Common myeloid progenitor, CD34-positive (primary cell): ENCODE results near the gene SLC39A9.

ENCODE experiments used
- CTCF ChIA-PET: fragments of 350-600 bp; sonication (Branson Sonifier 250); formaldehyde crosslinking; loops from one replicate; lab custom pipeline; 2021; ENCODE audit warnings: antibody characterized with exemption; lab: Charles Lee
- POLR2A ChIA-PET: fragments of 350-600 bp; sonication (Branson Sonifier 250); formaldehyde crosslinking; loops from one replicate; lab custom pipeline; 2021; ENCODE audit warnings: antibody characterized with exemption; lab: Charles Lee
- DNase-seq, 3 donors: peaks; one replicate each; pipeline versions ENCODE4 v3.0.0 to v3.0.0-alpha.2; 2013
- H3K27ac ChIP-seq, 2 experiments: 1 replicate in 1 of 2; 2 replicates in 1 of 2; pipeline ENCODE4 v1.7.0; 2013; ENCODE audit warnings: inconsistent platforms in 2 of 2, low read length in 2 of 2, mild to moderate bottlenecking in 2 of 2, low read depth in 1 of 2, moderate library complexity in 1 of 2; ENCODE audit not compliant: severe bottlenecking in 2 of 2, insufficient read depth in 1 of 2, poor library complexity in 1 of 2
- H3K27me3 ChIP-seq, 5 experiments: replicated peaks in 2 of 5; 1 replicate in 3 of 5; 2 replicates in 2 of 5; pipeline versions ENCODE4 v1.6.1 to v1.7.0; 2013; ENCODE audit warnings: low read length in 4 of 5, mild to moderate bottlenecking in 2 of 5, moderate library complexity in 2 of 5, inconsistent platforms in 1 of 5; ENCODE audit not compliant: insufficient read depth in 5 of 5, control insufficient read depth in 4 of 5
- H3K36me3 ChIP-seq, 4 experiments: 1 replicate in 2 of 4; 2 replicates in 2 of 4; pipeline versions ENCODE4 v1.6.1 to v1.7.0; 2013; ENCODE audit warnings: low read length in 3 of 4, control low read depth in 1 of 4, mild to moderate bottlenecking in 1 of 4; ENCODE audit not compliant: control insufficient read depth in 4 of 4, insufficient read depth in 4 of 4
- H3K4me1 ChIP-seq, 4 experiments: 1 replicate in 3 of 4; 2 replicates in 1 of 4; pipeline versions ENCODE4 v1.6.1 to v1.7.1; 2013; ENCODE audit warnings: low read length in 3 of 4, mild to moderate bottlenecking in 3 of 4, control low read depth in 1 of 4, inconsistent platforms in 1 of 4, moderate library complexity in 1 of 4; ENCODE audit not compliant: control insufficient read depth in 4 of 4, insufficient read depth in 4 of 4; ENCODE audit errors: control extremely low read depth in 1 of 4
- H3K4me3 ChIP-seq, 7 experiments: 1 replicate in 4 of 7; 2 replicates in 3 of 7; pipeline versions ENCODE4 v1.5.1 to v1.7.0; 2013; ENCODE audit warnings: mild to moderate bottlenecking in 7 of 7, low read length in 6 of 7, moderate library complexity in 6 of 7, inconsistent platforms in 2 of 7, low read depth in 2 of 7, control low read depth in 1 of 7; ENCODE audit not compliant: insufficient read depth in 4 of 7, control insufficient read depth in 1 of 7; ENCODE audit errors: extremely low read depth in 1 of 7
- H3K9me3 ChIP-seq, 5 experiments: 1 replicate in 4 of 5; 2 replicates in 1 of 5; pipeline versions ENCODE4 v1.6.1 to v1.7.1; 2013; ENCODE audit warnings: low read length in 4 of 5, mild to moderate bottlenecking in 2 of 5, inconsistent platforms in 1 of 5, low read depth in 1 of 5, moderate library complexity in 1 of 5; ENCODE audit not compliant: control insufficient read depth in 4 of 5, insufficient read depth in 2 of 5; ENCODE audit errors: control extremely low read depth in 1 of 5
- WGBS: methylation state at CpG from one replicate; pipeline ENCODE4 v1.1.5; 2013; ENCODE audit not compliant: insufficient coverage; 5-methylcytosine and 5-hydroxymethylcytosine counted together

The SLC39A9 gene

DNA sequence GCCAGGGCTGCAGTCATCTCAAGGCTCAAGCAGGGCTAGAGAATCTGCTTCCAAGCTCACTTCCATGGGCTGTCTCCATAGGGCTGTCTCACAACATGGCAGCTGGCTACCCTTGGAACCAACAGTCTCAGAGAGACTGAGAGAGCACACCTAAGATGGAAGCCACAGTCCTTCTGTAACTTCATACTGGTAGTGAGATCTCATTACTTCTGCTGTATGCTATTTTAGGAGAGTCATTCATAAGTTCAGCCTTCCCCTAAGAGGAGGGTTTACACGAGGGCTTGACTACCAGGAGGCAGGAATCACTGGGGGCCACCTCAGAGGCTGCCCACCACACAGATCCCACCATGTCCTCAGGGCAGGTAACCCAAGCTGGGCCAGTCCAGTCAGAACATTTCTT lies 30.1 kb upstream of the SLC39A9 start:
- Histone ChIP-seq H3K4me3 (no peak overlapping the region), H3K27me3 (no peaks in the 10 kb centered on the region), H3K36me3 (peaks cover 0 to 4% (median 2%) of the 10 kb centered on the region in 4 experiments), H3K4me1 (no peaks in the 10 kb centered on the region), H3K9me3 (no peaks in the 10 kb centered on the region), H3K27ac (no peak overlapping the region)
- POLR2A ChIA-PET, result no interaction called here
- CTCF ChIA-PET, result interaction anchor here (0.7 to 1.4 kb wide), 3 partner anchors 12 to 91 kb away, joined by 3 to 5 read pairs (median 4); no protein-coding TSS in a partner anchor
- WGBS, result 100% methylated on average over 1 of the region's 1 CpG
- no peak for DNase-seq

- CTCF ChIA-PET, result interaction anchor here (1.4 kb wide), 1 partner anchor 11 kb away, joined by 6 read pairs; no protein-coding TSS in a partner anchor
- peaks cover 2 to 12% (median 5%) of the 10 kb centered on the region in 4 experiments for H3K36me3 ChIP-seq
- no peaks in the 10 kb centered on the region for H3K4me1 ChIP-seq
- H3K9me3 ChIP-seq, result peaks cover 0 to 6% (median 0%) of the 10 kb centered on the region in 5 experiments
- H3K27ac ChIP-seq, result no peak overlapping the region
- no peak for DNase-seq
- WGBS, result 87% methylated on average over 4 of the region's 5 CpGs
- no peak overlapping the region for H3K4me3 ChIP-seq
- H3K27me3 ChIP-seq, result no peaks in the 10 kb centered on the region
- POLR2A ChIA-PET, result no interaction called here
Measured at GRCh38 chr14:69370061-69370460, 28.4 kb upstream of the SLC39A9 start.

GRCh38 chr14:69372146-69372545 lies 26.3 kb upstream of the SLC39A9 start:
- no peak for DNase-seq
- peaks cover 0 to 15% (median 6%) of the 10 kb centered on the region in 5 experiments for H3K9me3 ChIP-seq
- no peaks in the 10 kb centered on the region for H3K4me1 ChIP-seq
- WGBS, result 100% methylated on average over 1 of the region's 3 CpGs
- peaks cover 12 to 33% (median 20%) of the 10 kb centered on the region in 4 experiments for H3K36me3 ChIP-seq
- H3K27ac ChIP-seq, result no peak overlapping the region
- no peaks in the 10 kb centered on the region for H3K27me3 ChIP-seq
- ChIA-PET CTCF (no interaction called here), POLR2A (no interaction called here)
- no peak overlapping the region for H3K4me3 ChIP-seq

GRCh38 chr14:69373104-69373503 lies 25.4 kb upstream of the SLC39A9 start:
- no peak overlapping the region for H3K27ac ChIP-seq
- H3K27me3 ChIP-seq, result no peaks in the 10 kb centered on the region
- no CpG with 5 or more reads among the region's 1 CpG for WGBS
- no peak overlapping the region for H3K4me3 ChIP-seq
- CTCF ChIA-PET, result no interaction called here
- peaks cover 0 to 15% (median 6%) of the 10 kb centered on the region in 5 experiments for H3K9me3 ChIP-seq
- POLR2A ChIA-PET, result no interaction called here
- H3K36me3 ChIP-seq, result peaks cover 12 to 33% (median 23%) of the 10 kb centered on the region in 4 experiments
- DNase-seq, result no peak
- H3K4me1 ChIP-seq, result no peaks in the 10 kb centered on the region

- peaks cover 0 to 15% (median 6%) of the 10 kb centered on the region in 5 experiments for H3K9me3 ChIP-seq
- peaks cover 12 to 39% (median 24%) of the 10 kb centered on the region in 4 experiments for H3K36me3 ChIP-seq
- CTCF ChIA-PET, result no interaction called here
- H3K27ac ChIP-seq, result no peak overlapping the region
- POLR2A ChIA-PET, result no interaction called here
- no peaks in the 10 kb centered on the region for H3K4me1 ChIP-seq
- H3K4me3 ChIP-seq, result no peak overlapping the region
- H3K27me3 ChIP-seq, result no peaks in the 10 kb centered on the region
- no peak for DNase-seq
Measured at GRCh38 chr14:69374235-69374634, 24.3 kb upstream of the SLC39A9 start.

GRCh38 chr14:69375182-69375581 lies 23.3 kb upstream of the SLC39A9 start:
- POLR2A ChIA-PET, result no interaction called here

GRCh38 chr14:69375722-69376121 lies 22.8 kb upstream of the SLC39A9 start:
- Histone ChIP-seq H3K36me3 (peaks cover 12 to 52% (median 34%) of the 10 kb centered on the region in 4 experiments), H3K4me3 (no peak overlapping the region), H3K4me1 (no peaks in the 10 kb centered on the region), H3K27ac (no peak overlapping the region), H3K27me3 (no peaks in the 10 kb centered on the region), H3K9me3 (peaks cover 0 to 15% (median 6%) of the 10 kb centered on the region in 5 experiments)
- ChIA-PET CTCF (no interaction called here), POLR2A (no interaction called here)
- DNase-seq, result no peak
- WGBS, result 92% methylated on average over 5 of the region's 5 CpGs

More at GRCh38 chr14:69375182-69375581, 23.3 kb upstream of the SLC39A9 start:
- H3K27ac ChIP-seq, result no peak overlapping the region
- no CpG with 5 or more reads among the region's 3 CpGs for WGBS
- H3K36me3 ChIP-seq, result peaks cover 12 to 47% (median 32%) of the 10 kb centered on the region in 4 experiments
- no peak for DNase-seq
- no peaks in the 10 kb centered on the region for H3K27me3 ChIP-seq
- CTCF ChIA-PET, result no interaction called here
- peaks cover 0 to 15% (median 6%) of the 10 kb centered on the region in 5 experiments for H3K9me3 ChIP-seq
- H3K4me1 ChIP-seq, result no peaks in the 10 kb centered on the region
- no peak overlapping the region for H3K4me3 ChIP-seq
